GM21367 (cell line): ENCODE data around the gene RAP1A.
"Not testable (repeated sequence)": the region's sequence is repeated elsewhere in the genome, so short reads cannot be mapped to it uniquely, and the experiment has no call there.

Source experiments
- ATAC-seq: cut with Tn5 transposase; IDR thresholded peaks from one replicate; pipeline ENCODE4 v1.9.1; 2021; ENCODE audit not compliant: unreplicated experiment

The RAP1A gene

GRCh38 chr1:111628153-111628552 is 8.6 kb downstream of the RAP1A start:
- no peak for ATAC-seq

DNA sequence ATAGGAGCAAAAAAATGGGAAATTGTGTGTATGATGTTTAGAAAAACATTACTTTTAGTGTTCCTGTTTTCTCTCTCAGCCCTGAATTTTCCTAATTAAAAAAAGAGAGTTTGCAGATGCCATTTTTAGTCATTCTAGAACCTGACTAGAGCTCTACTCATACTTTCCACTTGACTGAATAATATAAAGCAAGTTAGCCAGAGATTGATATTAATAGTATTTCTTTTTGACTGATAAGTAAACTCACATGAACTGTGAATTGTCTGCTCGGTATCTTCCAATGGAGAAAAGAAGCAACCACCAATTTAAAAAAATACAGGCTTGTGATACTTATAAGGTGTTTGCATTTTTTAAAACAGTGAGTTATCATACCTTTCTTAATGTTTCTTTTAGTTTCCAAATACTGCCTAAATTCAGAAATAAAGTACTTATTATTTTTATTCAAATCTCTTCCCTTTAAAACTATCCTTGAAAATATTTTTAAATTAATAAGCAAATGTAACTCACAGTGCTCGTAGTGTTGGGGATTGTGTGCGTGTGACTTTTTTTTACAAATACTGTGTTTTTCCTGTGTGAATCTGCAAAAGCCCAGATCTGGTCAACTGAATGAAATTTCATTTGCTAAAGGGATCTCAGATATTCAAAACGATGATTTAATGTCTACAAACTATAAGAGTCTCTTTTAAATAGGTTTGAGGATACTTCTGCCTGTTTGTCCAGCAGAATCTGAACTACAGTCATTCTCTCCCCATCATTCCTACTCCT is 9.8 kb downstream of the RAP1A start:
- no peak for ATAC-seq

DNA sequence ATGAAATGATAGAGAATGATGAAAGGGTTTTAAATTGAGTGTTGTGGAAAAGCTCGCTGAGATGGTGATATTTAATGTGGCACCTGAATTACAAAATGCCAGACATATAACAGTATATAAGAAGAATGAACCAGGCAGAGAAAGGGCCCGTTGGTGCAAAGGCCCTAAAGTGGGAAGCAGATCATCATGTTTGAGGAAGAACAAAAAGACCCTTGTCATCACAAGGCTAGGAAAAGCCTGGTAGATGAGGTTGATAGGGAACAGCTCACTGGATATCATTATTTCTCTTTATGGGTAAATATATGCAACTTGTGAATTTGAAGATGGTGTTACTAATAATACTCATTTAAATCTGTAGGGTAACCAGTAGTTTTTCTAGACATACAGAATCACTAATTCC is 11.0 kb downstream of the RAP1A start:
- ATAC-seq = no peak

DNA sequence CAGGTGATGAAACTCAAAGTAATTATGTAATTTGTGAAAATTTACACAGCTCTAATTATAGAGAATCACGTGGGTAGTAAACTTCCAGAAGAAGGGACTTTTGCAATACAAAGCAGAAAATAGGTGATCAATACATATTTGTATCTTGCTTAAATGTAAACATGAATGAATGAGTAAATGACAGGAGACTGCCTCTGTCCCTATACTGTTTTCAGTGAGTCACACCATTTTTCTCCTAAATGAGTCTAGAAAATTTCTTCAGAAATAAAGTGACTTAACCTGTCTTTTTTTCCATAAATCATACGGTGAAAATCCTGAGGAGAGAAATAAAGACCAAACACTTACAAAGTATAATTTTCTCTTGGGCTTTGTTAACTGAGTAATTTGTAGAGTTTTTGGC is 11.9 kb downstream of the RAP1A start:
- ATAC-seq = no peak

GRCh38 chr1:111632771-111633170 is 13.2 kb downstream of the RAP1A start:
- not testable (repeated sequence) for ATAC-seq

GRCh38 chr1:111633736-111634247 is 14.2 kb downstream of the RAP1A start:
- no peak for ATAC-seq

DNA sequence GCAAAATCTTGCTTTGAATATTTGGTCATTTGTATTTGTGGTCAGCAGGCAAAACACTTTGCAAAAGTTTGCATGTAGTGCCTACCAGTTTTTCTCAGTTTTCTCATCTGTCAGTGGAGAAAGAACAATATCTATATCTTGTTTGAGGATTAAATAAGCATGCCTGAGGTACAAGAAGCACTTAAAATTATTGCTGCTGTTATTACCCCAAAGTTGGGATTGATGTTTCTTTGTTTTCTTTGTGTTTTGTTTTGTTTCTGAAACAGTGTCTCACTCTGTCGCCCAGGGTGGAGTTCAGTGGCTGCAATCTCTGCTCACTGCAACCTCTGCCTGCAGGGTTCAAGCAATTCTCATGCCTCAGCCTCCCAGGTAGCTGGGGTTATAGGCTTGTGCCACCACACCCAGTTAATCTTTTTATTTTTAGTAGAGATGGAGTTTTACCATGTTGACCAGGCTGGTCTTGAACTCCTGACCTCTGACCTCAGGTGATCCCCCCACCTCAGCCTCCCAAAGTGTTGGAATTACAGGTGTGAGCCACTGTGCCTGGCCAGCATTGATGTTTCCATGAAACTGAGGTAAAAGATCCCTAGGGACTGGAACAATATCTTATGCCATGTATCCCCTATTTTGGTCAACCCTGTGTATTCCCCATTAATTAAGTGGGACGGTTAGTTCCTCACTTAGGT is 15.9 kb downstream of the RAP1A start:
- no peak for ATAC-seq

DNA sequence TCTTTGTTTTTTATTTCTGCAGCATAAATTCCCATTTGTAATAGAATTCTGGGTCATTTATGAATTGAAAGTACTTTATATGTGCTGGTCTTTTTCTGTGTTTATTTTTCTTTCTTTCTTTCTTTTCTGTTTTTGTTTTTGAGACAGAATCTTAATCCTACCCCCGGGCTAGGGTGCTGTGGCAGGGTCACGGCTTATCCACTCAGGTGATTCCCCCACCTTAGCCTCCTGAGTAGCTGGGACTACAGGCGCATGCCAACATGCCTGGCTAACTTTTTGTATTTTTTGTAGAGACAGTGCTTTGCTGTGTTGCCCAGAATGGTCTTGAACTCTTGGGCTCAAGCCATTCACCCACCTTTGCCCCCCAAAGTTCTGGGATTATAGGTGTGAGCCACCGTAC is 18.7 kb downstream of the RAP1A start:
- ATAC-seq = no peak

- no peak for ATAC-seq
Observed at GRCh38 chr1:111639602-111640198, 20.1 kb downstream of the RAP1A start.

DNA sequence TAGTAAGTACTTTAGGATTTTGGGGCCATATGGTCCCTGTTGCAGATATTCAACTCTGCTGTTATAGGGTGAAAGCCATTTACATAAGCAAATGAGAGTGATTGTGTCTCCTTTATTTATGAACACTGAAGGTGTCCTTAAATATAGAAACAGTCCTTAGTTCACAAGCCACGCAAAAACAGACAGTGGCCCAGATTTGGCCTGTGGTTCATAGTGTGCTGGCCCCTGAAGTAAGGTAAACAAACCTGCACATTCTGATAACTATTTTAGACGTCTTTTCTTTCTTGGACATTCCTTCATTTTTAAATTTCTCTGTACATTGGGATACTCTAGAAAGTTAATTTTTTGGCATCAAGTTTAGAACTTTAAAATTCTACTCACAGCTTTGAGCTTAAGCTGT is 23.5 kb downstream of the RAP1A start:
- no peak for ATAC-seq

DNA sequence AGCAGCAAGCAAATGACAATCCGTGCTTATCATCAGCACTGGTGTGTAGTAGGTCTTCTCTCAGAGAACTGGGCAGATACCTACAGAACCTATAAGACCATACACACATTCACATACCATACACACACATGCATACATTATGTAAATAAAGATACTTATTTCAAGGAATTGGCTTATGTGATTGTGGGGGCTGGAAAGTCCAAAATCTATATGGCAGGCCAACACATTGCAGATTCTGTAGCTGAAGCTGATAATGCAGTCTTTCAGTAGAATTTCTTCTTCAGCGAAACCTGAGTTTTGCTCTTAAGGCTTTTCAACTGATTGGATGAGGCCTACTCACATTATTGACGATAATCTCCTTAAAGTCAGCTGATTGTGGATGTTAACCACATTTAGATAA is 24.1 kb downstream of the RAP1A start:
- no peak for ATAC-seq

- no peak for ATAC-seq
Observed at GRCh38 chr1:111644506-111644905, 24.9 kb downstream of the RAP1A start.

DNA sequence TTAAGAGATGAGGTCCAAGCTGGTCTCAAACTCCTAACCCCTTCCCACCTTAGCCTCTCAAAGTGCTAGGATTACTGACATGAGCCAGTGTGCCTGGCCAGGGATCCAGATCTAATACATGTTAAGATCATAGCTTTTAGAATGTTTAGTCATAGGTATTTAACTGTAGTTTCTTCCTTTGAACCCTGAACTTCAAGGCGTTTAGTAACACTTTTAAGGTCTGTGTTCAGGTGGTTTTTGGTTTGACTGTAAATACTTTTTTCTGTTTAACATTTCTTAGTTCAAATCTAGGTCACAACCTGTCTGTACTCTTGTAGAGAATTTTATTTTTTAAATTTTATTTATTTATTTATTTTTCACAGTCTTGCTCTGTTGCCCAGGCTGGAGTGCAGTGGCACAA is 28.1 kb downstream of the RAP1A start:
- no peak for ATAC-seq

GRCh38 chr1:111648806-111649205 is 29.2 kb downstream of the RAP1A start:
- no peak for ATAC-seq

GRCh38 chr1:111649227-111649626 is 29.6 kb downstream of the RAP1A start:
- no peak for ATAC-seq

DNA sequence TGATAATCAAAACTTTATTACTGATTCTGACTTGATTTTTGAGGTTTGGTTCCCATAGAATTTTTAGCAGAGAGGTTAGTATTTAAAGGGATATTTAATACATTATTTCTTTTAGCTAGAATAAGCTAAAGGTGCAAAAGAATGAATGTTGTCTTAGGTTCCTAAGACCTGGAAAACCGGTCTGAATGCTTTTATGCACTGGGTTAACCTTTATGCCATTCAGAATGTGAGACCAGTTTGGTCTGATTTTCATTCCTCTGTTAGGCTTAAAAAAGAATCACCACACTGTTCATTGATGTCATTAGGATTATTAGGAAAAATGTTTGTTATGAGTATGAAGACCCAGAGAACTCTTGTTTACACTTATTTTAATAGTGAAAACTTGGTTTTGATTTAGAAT is 30.1 kb downstream of the RAP1A start:
- ATAC-seq = no peak

DNA sequence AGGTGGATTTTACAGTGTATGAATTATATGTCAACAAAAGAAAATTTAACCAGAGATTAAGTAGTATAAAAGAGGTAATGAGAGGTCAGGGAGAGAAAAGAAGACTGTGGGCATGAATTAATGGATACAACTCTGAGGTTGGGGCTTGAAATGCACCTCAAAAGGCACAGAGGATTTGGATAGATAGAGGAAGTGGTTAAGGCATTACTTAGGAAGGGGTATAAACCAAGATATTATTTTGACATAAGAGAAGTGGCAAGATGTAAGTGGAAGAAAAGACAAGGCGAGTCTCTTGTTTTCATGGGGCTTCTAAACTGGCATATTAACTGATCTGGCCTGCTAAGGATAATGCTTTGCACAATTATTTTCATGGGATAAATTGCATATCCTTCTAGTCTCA is 34.1 kb downstream of the RAP1A start:
- ATAC-seq = no peak

DNA sequence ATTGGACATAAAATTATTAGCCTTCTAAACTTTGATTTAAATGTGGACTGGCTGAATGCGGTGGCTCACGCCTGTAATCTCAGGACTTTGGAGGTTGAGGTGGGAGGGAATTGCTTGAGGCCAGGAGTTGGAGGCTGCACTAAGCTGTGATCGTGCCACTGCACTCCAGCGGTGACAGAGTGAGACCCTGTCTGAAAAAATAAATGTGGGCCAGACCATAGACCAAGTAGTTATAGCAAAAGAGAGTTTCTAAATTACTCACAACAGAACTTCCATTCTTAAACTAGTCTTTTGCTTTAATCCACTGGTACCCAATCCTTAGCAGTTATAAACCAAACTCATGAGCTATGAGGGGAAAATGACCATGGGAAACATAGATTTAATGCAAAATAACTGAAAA is 35.2 kb downstream of the RAP1A start:
- ATAC-seq = no peak

DNA sequence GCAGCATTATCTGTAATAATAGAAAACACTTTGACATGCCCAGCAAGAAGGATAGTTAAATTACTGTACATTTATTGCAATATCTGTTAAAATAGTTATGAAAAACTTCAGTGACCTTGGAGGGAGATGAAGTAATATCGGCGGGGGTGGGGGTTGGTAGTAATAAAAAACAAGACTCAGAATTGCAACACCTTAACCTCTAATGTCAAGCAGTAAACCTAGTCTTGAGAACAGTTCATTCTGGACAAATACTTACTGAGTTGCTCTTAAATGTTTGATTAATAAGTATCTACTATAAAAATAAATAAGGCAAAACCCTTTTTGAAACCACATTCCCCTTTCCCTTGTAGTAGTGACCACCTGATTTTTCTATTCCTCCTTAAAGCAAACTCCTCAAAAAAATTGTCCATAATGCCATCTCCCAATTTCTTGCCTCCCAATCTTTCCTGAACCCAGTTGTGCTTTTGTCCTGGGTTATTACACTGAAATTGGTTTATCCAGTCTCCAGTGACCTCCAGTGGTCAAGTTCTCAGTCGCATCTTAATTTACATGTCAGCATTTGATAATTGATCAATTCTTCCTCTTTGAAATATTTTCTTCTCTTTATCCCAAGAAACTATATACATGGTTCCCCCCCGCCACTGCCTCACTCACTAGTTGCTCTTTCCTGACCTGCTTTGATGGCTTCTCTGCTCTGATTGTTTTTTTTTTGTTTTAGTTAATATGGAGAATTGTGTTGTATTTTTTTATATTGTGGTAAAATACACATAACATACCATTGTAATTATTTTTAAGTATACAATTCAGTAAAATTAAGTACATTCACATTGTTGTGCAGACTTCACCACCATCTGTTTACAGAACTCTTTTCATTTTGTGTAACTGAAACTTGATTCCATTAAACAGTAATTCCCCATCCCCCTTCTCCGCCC is 36.8 kb downstream of the RAP1A start:
- no peak for ATAC-seq

DNA sequence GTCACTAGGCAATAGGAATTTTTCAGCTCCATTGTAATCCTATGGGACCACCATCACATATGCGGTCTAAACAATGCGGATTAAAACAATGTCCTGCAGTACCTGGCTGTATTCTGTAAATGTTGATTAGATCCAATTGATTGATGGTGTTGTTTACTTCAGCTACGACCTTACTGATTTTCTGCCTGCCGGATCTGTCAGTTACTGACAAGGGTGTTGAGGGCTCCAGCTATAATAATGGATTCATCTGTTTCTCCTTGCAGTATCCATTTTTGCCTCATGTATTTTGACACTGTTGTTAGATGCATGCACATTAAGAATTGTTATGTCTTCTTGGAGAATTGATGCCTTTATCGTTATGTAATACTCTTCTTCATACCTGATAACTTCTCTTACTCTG is 39.0 kb downstream of the RAP1A start:
- no peak for ATAC-seq
